GM21367 (cell line): ENCODE measurements around the gene SWAP70.

Experiments used
- ATAC-seq: cut with Tn5 transposase; IDR thresholded peaks from one replicate; pipeline ENCODE4 v1.9.1; 2021; ENCODE audit not compliant: unreplicated experiment

The SWAP70 gene

GRCh38 chr11:9773524-9773923, 109.6 kb downstream of the SWAP70 start:
- no peak for ATAC-seq

DNA sequence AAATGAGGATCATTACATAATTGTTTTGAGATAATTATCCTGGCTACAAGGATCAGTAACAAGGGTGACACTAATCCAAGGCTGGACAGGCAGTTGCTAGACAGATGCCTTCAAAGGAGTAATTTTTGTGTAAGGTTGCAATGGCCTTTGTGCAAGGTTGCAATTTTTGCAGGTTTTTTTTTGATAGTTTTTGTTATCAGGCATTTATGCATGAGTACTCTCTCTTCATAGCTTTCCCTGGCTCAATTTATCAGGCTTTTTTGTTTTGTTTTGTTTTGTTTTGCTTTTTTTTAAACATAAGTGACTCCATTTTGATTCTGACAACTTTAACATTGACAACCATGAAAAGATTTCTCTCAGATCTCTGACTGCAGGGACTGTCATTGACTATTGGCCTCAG, 110.2 kb downstream of the SWAP70 start:
- no peak for ATAC-seq

DNA sequence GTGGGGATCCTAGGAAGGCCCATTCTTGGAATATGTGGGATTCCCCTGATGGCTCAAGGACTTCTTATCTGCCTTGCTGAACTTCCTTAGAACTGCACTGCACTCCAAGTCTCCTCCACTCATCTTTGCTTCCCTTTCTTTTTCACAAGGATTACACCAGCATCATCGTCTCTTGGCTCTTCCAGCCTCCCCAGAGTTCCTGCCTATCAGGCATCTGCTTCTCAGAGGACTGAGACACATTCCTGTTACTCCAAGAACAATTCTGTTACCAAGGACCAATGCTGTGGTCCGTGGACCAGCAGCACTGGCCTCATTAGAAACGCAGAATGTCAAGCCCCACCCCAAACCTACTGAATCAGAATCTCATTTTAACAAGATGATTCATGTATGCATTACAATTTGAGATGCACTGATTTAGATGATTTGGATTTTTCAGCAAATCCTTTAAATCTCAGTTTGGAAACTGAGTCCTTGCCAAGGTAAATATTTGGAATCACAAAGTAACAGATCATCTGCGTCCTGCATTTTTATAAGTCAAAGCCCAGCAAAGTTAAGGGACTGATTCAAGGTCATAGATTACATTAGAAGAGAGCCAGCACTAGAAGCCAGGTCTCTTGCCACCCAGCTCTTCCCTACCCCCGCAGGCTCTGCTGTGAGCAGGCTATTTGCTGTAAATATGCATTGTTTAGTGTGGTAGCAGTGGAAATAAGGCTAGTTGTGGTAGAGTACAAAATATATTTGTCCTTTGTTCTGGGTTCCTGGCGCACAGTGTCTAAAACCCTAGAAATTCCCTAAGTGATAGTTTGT, 110.9 kb downstream of the SWAP70 start:
- no peak for ATAC-seq

DNA sequence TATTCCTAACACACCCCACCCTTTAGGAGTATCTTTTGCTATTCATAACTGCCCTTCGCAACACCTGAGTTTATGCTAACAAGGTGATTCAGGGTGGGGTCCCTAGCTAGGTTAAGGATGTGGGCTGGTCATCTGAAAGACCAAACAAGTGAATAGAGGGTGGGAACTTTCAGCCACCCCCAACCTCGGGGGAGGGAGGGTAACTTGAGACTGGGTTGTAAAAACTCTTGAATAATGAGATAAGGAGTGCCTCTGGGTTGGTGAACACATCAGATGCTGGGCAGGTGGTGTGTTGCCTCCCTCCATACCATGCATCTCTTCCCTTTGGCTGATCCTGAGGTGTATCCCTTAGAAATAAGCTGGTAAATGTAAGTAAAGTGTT, 111.5 kb downstream of the SWAP70 start:
- ATAC-seq = no peak

- ATAC-seq = no peak
Measured at GRCh38 chr11:9776203-9776602, 112.3 kb downstream of the SWAP70 start.

- ATAC-seq = no peak
Measured at GRCh38 chr11:9777066-9777465, 113.2 kb downstream of the SWAP70 start.

- no peak for ATAC-seq
Measured at GRCh38 chr11:9777525-9777924, 113.6 kb downstream of the SWAP70 start.

GRCh38 chr11:9780929-9781328, 117.1 kb downstream of the SWAP70 start:
- no peak for ATAC-seq

DNA sequence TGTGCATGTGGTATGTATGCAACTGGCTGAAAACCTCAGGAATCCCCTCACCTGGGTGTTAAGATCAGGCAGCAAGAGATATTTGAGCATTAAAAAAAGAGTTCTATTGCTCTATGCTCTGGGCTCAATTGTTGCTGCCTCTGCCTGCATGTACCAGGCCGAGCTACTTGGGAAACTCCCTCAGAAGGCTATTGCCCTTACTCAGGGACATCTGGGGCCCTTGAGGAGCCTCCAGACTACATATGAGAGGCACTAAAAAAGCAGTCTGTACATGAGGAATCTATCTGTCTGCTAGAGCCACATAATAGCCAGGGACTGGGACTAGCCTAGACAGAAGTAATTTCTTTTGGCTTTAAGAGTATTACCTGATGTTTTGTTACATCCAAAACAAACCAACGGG, 120.1 kb downstream of the SWAP70 start:
- no peak for ATAC-seq

DNA sequence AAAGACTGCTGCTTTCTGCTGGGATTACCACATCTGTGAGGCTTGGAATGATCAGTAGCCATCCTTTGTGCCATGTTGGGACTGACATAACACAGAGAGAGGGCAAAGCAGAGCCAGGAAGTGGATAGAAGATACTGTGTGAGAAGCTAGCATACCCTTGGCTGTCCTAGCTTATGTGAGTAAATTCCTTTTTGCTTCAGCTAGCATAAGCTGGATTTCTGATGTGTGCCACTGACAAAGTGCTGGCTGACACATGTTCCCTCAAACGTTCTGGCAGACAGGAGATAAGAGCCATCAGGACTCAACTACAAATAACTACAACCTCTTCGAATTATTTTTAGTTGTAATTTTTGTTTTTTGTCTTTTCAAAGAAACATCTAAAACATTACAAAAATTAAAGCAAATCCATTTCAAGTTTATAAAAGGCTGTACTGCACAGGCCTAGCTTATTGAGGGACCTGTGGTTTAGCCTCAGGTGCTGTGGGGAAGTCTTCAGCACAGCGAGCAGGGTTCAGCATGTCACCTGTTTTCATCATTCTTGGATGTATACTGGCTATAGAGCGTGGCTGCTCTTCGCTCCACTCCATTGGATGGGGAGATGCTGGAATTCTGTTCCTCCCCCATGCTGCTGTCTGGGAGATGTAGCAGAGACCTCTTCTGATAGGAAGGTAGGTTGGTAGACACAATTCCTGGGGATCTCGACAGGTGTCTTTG, 120.9 kb downstream of the SWAP70 start:
- ATAC-seq = no peak

DNA sequence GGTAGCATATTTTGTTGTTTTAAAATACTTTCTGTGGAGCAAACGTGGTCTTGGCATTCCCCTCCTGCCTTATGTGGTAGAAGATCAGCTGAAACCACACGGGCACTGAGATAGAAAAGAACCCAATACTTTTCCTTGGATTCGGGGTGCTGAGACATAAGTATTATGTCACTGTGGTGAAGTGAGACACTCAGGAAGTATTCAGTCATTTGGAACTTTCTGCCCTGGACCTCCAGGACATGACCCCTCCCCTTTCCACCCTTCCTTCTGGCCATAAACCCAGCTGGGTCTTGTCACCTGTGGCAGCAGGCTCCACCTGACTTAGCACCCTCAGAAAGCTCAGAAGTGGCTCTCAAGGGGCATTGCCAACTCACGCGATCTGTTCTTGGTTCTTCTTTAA, 123.4 kb downstream of the SWAP70 start:
- ATAC-seq = no peak

DNA sequence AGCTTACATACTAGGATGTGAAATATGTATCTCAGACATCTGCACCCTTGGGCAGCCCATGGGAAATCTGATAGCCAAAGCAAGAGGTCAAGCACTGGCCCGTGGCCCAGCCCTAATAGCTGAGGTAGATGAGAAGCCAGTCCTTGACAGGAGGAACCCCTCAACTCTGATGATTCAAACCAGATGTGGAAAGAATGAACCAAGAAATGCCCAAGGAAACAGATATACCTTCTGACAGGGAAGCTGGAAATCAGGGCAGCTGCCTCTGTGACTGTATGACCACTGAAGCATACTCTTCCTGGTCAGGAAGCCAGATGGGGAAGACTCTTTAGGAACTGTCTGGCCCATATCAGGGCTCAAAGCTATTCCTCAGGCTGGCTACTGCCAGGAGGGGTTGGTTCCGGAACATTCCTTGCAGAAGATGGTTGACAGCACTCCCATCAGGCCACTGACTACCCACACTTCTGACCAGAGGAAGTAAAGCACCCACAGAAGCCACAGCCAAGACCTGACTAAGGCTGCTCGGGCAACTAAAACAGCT, 124.2 kb downstream of the SWAP70 start:
- no peak for ATAC-seq

DNA sequence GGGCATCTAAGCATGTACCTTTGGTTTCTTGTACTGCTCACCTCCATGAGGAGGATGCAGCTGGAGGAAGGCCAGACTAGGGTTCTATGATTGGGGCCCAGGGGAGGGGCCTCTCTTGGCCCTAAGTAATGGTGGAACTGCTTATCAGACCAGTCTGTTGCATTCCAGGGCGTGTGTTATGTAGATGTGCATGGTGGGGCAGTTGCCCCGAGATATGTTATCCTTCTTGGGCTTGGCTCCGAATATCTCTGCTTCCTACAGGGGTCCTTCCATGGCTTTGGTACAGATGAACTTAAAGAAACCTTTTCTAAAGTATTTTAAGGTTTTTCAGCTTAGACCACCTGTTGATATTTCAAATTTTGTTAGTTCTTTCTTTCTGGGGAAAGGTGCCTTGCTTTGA, 126.0 kb downstream of the SWAP70 start:
- ATAC-seq = no peak

DNA sequence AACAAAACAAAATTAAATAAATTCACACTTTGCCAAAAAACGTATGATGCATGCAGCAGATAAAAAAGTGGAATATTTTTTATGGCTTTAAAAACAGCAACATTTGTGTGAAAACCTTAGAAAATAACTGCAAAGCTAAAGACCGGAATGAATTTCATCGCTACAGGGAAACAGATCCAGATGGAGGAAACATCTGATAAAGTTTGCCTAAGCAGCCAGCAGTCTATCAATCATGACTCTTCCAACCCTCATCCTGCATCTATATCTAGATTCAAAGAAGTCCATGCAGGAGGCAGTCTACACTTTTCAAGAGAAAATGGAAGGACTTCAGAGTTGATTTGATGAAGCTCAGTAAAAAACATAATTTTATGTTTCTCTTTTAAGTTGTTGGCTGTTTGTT, 126.8 kb downstream of the SWAP70 start:
- ATAC-seq = no peak

DNA sequence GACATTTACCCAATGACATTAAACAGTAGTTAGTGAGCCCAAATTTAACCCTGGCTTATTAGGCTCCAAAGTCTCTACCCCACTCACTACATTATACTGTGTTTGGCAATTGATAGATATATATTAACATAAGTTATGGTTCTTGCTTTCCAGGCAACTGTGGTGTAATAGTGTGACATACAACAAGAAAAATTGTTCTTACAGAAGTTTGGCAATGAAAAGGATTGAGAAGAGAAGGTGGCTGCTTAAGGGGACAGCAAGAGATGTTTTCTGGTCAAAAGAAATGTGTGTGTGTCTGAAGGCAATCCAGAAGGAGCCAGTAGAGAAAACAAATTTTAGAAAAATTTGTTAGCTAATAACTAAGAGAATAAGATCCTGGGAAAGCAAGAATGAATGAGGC, 132.4 kb downstream of the SWAP70 start:
- no peak for ATAC-seq

DNA sequence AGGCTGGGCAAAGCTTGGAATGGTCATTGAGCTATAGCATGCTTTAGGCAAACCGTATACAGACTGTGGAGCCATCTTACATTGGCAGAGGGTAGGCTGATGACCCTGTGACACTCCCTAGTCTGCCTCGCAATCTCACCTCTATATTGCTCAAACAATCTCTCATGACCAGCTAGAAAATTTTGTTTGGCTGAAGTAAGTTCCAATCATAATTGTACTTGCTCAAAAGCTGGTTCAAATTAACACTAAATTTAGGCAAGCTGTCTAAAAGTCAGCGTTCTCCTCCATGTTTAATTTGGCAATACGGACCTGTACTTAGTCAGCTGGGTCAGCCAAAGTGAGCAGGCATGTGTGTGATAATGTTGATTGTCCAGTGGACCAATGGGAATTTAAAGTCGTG, 133.0 kb downstream of the SWAP70 start:
- no peak for ATAC-seq

DNA sequence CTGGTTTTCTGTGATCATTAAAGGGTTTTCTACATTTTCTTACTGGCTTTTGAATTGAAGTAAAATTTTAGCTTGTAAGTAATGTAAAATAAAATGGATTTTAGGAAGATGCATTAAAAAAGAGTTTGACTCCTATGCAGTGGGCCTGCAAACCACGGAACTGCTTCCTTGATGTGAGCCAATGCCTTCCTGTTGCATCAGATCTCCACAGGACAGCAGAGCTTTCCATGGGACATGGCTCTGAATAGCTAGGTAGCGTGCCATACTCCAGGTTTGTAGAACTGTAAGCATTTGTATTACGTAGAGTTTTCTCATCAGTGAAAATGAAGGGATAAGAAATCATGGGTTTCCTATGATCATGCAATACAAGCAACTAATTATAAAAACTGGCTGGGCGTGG, 133.4 kb downstream of the SWAP70 start:
- no peak for ATAC-seq

DNA sequence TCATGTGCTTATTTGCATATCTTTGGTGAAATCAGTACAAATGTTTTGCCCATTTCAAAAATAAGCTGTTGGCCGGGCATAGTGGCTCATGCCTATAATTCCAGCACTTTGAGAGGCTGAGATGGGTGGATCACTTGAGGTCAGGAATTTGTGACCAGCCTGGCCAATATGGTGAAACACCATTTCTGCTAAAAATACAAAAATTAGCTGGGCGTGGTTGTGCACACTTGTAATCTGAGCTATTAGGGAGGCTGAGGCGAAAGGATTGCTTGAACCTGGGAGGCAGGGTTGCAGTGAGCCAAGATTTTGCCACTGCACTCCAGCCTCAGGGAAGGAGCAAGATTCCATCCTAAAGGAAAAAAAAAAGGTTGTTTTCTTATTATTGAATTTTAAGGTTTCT, 136.0 kb downstream of the SWAP70 start:
- ATAC-seq = no peak

- ATAC-seq = no peak
Measured at GRCh38 chr11:9802291-9802861, 138.5 kb downstream of the SWAP70 start.
